ENCODE results near the gene STMP1. TPM values are rescaled to one million over a fixed set of nuclear protein-coding genes. Genes with fewer than 3 reads are reported as not detected.

Gene STMP1
- total and polyA plus RNA-seq, 2 of the 4 experiments (the other 2 are of a cell fraction), result 6.1 to 28.3 TPM

DNA sequence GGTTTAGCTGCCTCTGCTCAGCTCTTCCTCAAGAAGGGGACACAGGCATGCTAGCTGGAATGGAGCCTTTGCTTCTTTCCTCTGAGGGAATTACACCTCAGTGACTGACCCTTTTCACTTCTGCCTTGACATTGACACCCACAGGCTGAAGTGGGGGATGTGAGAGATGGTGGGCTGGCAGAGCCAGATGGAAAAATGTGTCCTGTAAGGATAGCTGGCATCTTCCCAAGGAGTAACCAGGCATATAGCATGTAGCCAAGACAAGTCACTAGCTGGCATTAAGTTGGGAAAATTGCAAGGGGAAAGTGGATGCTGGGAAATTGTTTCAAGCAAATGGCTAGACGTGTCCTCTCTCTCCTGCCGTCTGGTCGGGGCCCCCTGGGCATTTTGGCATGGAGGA is 19.9 kb downstream of the STMP1 start:
- dilution Hi-C loops (cut with HindIII; ENCODE audit: low sequenced_read_pairs, unreplicated experiment), result no loop called here
- H3K23ac ChIP-seq (ENCODE audit: low read depth, low read length), result no peak overlapping the region
- TF ChIP-seq MAFK (IDR thresholded peaks at IDR 0.05; ENCODE audit: low read depth, low read length), result no peak
- no peak for TF ChIP-seq RCOR1 (IDR thresholded peaks at IDR 0.05; ENCODE audit: insufficient replicate concordance, low read length)
- TF ChIP-seq MAZ (IDR thresholded peaks at IDR 0.05; ENCODE audit: borderline replicate concordance, low read depth, low read length), result no peak
- no peak for TF ChIP-seq CTCF (conservative IDR thresholded peaks at IDR 0.05; ENCODE audit: low read depth, low read length)
- no peak for TF ChIP-seq ELK1 (IDR thresholded peaks at IDR 0.05; ENCODE audit: borderline replicate concordance, low read depth, low read length)
- TF ChIP-seq RFX5 (IDR thresholded peaks at IDR 0.05; ENCODE audit: low read depth, low read length), result no peak
- no peak for TF ChIP-seq CEBPB (IDR thresholded peaks at IDR 0.05; ENCODE audit: low read depth, low read length)
- no peak for TF ChIP-seq SMC3 (IDR thresholded peaks at IDR 0.05; ENCODE audit: low read depth, low read length)
- no peak for TF ChIP-seq FOS (IDR thresholded peaks at IDR 0.05; ENCODE audit: low read depth, low read length)
- TF ChIP-seq, protein P1, sequence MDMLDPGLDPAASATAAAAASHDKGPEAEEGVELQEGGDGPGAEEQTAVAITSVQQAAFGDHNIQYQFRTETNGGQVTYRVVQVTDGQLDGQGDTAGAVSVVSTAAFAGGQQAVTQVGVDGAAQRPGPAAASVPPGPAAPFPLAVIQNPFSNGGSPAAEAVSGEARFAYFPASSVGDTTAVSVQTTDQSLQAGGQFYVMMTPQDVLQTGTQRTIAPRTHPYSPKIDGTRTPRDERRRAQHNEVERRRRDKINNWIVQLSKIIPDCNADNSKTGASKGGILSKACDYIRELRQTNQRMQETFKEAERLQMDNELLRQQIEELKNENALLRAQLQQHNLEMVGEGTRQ (IDR thresholded peaks at IDR 0.05; ENCODE audit: low read depth, low read length), result no peak
- TF ChIP-seq POLR2A (IDR thresholded peaks at IDR 0.05; ENCODE audit: low read depth, low read length), result no peak
- no peak for TF ChIP-seq RAD21 (IDR thresholded peaks at IDR 0.05; ENCODE audit: low read length)
- no peak for TF ChIP-seq NFE2L2 (IDR thresholded peaks at IDR 0.05; ENCODE audit: low read depth, low read length)
- no peak for TF ChIP-seq BHLHE40 (IDR thresholded peaks at IDR 0.05; ENCODE audit: low read depth, low read length)
- TF ChIP-seq CHD1 (IDR thresholded peaks at IDR 0.05; ENCODE audit: low read depth, low read length), result no peak
- no peak for TF ChIP-seq MXI1 (IDR thresholded peaks at IDR 0.05; ENCODE audit: borderline replicate concordance, low read depth, low read length)
- H3K4me1 ChIP-seq (ENCODE audit: control insufficient read depth, insufficient read depth, low read length), result peaks cover 22% of the 10 kb centered on the region
- no peak overlapping the region for H2BK120ac ChIP-seq (ENCODE audit: low read depth, low read length)
- DNase-seq (no peak), ATAC-seq (ENCODE audit: low read depth) (no peak)
- peaks cover 7% of the 10 kb centered on the region for H3K36me3 ChIP-seq (ENCODE audit: control insufficient read depth, insufficient read depth, low read length)
- H4K8ac ChIP-seq (ENCODE audit: low read depth in 2 of 2, low read length in 2 of 2), result no peak overlapping the region
- H3K4ac ChIP-seq (ENCODE audit: low read depth, low read length), result no peak overlapping the region
- no peak overlapping the region for H3K56ac ChIP-seq (ENCODE audit: extremely low read depth, insufficient read depth, low read length)
- no peak overlapping the region for H3K4me3 ChIP-seq (ENCODE audit: insufficient read depth, low read depth, low read length)
- no peak overlapping the region for H2BK15ac ChIP-seq (ENCODE audit: low read depth, low read length)
- no peak overlapping the region for H4K5ac ChIP-seq (ENCODE audit: low read depth, low read length)
- ChIA-PET CTCF (interaction anchor here (2.2 kb wide), 1 partner anchor 9 kb away, joined by 6 read pairs; no protein-coding TSS in a partner anchor), POLR2A (ENCODE audit: unreplicated experiment) (no interaction called here)
- H3K4me2 ChIP-seq (ENCODE audit: low read depth, low read length), result no peak overlapping the region
- H2AK5ac ChIP-seq (ENCODE audit: low read depth, low read length), result peak overlapping the region; percentile 72
- no peak overlapping the region for H2AK9ac ChIP-seq (replicated peaks; ENCODE audit: low read depth, low read length, poor library complexity)
- no peak overlapping the region for H3K18ac ChIP-seq (ENCODE audit: low read depth, low read length)
- H3K27me3 ChIP-seq (ENCODE audit: control insufficient read depth, insufficient read depth, low read length), result no peaks in the 10 kb centered on the region
- no peak overlapping the region for H4K91ac ChIP-seq (ENCODE audit: insufficient read depth, low read depth, low read length)
- in situ Hi-C loops (cut with MboI; ENCODE audit: low sequenced_read_pairs), result no loop called here
- no TSS peak for BruUV-seq (replicated peaks)
- no peaks in the 10 kb centered on the region for H3K9me3 ChIP-seq (ENCODE audit: control insufficient read depth, insufficient read depth, low read length)
- 0 out of 2 replicates have a peak, but pooled peaks cover 6% of the 10 kb centered on the region for H4K20me1 ChIP-seq (ENCODE audit: insufficient read depth, low read length)
- peaks cover 36% of the 10 kb centered on the region for H3K9me1 ChIP-seq (ENCODE audit: insufficient read depth, low read length)
- no peak overlapping the region for H3K14ac ChIP-seq (replicated peaks; ENCODE audit: low read depth, low read length)
- no peak overlapping the region for H3K9ac ChIP-seq (ENCODE audit: low read depth, low read length)
- intact Hi-C loops (cut with micrococcal nuclease), result no loop called here
- no peak overlapping the region for H2BK20ac ChIP-seq (ENCODE audit: low read depth, low read length)
- no peak overlapping the region for H2AFZ ChIP-seq (replicated peaks; ENCODE audit: low read length, poor library complexity)
- WGBS, 2 experiments (ENCODE audit: extremely low coverage in 2 of 2, insufficient read length in 1 of 2), result no CpG with 5 or more reads among the region's 3 CpGs
- H2BK5ac ChIP-seq (ENCODE audit: low read depth, low read length, poor library complexity, severe bottlenecking), result no peak overlapping the region
- peaks cover 42 to 76% of the 10 kb centered on the region in 2 experiments for H3K79me1 ChIP-seq (ENCODE audit: low read depth in 1 of 2, low read length in 2 of 2)
- no peak overlapping the region for H3K27ac ChIP-seq (ENCODE audit: insufficient read depth, low read length)

All from IMR-90 (cell line).